Activated naive CD8-positive, alpha-beta T cell treated with anti-CD3 and anti-CD28 coated beads for 36 hours (primary cell): Measurements from ENCODE around the gene GDPD5. TPM values are rescaled to one million over a fixed set of nuclear protein-coding genes. Genes with fewer than 3 reads are reported as not detected.

ENCODE experiments used
- DNase-seq: peaks from one replicate; pipeline ENCODE4 v3.0.0; 2021
- H3K27ac Mint-ChIP-seq: one replicate; pipeline ENCODE4 v1.8.0; 2022; ENCODE audit warnings: mild to moderate bottlenecking, moderate library complexity, mixed read lengths
- H3K27me3 Mint-ChIP-seq: one replicate; pipeline ENCODE4 v1.8.0; 2022; ENCODE audit warnings: mild to moderate bottlenecking, mixed read lengths
- H3K36me3 Mint-ChIP-seq: one replicate; pipeline ENCODE4 v1.8.0; 2021; ENCODE audit warnings: mild to moderate bottlenecking, mixed read lengths
- H3K4me1 Mint-ChIP-seq: one replicate; pipeline ENCODE4 v1.8.0; 2021; ENCODE audit warnings: mixed read lengths
- H3K4me3 Mint-ChIP-seq: one replicate; pipeline ENCODE4 v1.8.0; 2022; ENCODE audit warnings: mild to moderate bottlenecking, moderate library complexity, mixed read lengths
- H3K9me3 Mint-ChIP-seq: one replicate; pipeline ENCODE4 v1.8.0; 2022; ENCODE audit warnings: mixed read lengths
- total RNA-seq, 2 experiments: library from RNA; stranded (reverse); gene quantifications; one replicate each; pipeline ENCODE4 v1.2.3, GENCODE V29; 2021

The GDPD5 gene
- total RNA-seq, 2 experiments from 2014 or later = 5.9 to 6.6 TPM

DNA sequence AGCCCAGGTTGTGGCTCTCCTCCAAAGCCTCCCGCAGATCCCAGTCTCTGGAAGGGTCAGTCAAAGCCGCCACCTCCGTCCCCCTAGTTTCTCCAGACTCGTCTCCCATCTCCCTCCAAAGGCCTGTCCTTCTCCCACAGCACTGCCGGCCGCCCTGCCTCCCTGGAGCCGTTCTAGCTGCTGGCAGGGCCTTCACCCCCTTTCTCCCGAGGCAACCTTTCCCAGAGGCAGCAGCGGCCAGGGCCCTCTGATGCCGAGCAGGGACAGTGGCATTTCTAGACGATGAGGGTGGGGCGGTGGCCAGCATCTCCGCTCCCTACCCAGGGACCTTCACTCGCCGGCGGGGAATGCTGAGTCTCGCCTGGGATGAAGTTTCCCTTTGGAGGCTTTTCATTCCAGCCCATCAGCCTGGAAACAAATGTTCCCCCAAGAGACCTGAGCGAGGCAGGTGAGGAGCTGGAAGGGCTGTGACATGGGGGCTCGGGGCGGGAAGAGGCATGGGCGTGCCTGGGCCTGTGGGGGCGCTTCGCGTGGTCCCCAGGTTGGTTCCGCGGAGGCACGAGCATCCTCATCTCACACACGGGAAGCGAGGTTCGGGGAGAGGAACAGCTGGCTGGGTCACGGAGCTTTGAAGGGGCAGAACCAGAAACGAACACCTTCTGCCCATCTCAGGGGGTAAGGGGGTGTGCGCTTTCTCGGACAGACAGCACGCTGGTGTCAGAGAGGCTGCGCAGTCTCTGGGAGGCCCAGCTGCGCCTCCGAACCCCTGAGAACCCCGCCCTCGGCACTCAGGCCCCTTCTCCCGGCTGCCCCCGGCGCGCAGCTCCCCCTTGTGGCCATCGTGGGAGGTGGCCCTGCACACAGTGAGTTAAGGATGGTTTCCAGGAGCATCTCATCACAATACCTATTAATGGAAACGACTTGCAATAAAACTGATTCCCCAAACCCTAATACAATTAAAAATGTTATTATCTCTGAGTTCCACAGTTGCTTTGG, 74.6 kb downstream of the GDPD5 start:
- H3K27me3 Mint-ChIP-seq = no peaks in the 10 kb centered on the region
- H3K27ac Mint-ChIP-seq = no peak overlapping the region
- H3K4me1 Mint-ChIP-seq = no peaks in the 10 kb centered on the region
- no peaks in the 10 kb centered on the region for H3K36me3 Mint-ChIP-seq
- DNase-seq = peak; percentile 51
- no peaks in the 10 kb centered on the region for H3K9me3 Mint-ChIP-seq
- H3K4me3 Mint-ChIP-seq = no peak overlapping the region

DNA sequence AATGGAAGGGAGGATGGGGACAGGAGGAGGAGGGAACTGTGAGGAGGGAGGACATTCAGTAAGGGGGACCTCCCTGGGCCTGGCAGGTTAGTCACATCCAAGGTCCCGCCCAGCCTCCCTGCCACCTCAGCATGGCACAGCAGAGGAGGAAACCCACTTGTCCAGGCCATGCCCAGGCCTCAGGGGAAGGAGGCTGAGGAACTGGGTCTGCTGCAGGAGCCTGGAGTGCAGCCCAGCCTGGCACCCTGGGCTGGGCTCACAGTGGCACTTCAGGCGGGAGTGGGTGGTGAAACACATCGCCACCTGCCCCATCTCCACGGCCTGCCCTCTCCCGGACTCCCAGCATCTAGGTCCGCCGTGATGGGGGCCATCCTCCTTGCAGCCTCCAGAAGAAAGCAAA, 75.5 kb downstream of the GDPD5 start:
- DNase-seq = no peak
- no peaks in the 10 kb centered on the region for H3K27me3 Mint-ChIP-seq
- no peak overlapping the region for H3K27ac Mint-ChIP-seq

DNA sequence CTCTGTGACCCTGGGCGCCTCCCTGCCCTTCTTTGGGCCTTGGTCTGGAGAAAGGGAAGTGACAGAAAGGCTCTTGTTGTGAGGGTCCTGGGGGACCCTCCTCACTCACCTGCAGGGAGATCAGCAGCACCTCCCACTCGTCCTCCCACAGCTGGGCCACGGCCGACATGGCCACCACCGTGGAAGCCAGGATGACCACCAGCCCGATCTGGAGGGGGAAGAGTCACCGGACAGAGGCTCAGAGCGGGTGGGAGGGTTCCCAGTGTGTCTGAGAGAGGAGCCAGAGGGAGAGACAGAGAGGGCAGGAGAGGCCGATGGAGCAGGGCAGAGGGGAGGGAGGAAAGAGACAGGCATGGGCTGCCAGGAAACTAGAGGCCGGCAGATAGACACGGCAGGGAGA, 76.0 kb downstream of the GDPD5 start:
- no peak overlapping the region for H3K4me3 Mint-ChIP-seq

More for the DNA sequence above, 75.5 kb downstream of the GDPD5 start:
- Mint-ChIP-seq H3K4me3 (no peak overlapping the region), H3K4me1 (no peaks in the 10 kb centered on the region), H3K36me3 (no peaks in the 10 kb centered on the region), H3K9me3 (no peaks in the 10 kb centered on the region)

DNA sequence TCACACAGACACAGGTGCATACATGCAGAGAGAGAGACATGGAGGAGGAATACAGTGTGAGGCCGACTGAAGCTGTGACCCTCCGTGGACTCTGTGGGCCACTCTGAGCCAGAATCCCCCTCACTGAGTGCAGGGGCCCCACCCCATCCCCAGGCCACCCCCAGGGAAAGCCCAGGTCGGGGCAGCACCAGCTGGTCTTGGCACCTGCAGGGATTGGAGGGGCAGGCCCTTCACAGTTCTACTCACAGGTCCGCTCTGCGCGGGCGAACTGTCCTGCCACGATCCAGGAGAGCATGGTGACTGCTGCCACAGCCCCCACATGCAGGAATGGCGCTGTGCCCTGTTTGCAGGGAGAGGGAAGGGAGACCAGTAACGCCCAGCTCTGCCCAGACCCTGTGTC, 76.5 kb downstream of the GDPD5 start:
- Mint-ChIP-seq H3K9me3 (no peaks in the 10 kb centered on the region), H3K4me3 (no peak overlapping the region), H3K27me3 (no peaks in the 10 kb centered on the region), H3K36me3 (no peaks in the 10 kb centered on the region), H3K4me1 (no peaks in the 10 kb centered on the region), H3K27ac (no peak overlapping the region)
- no peak for DNase-seq

More for the DNA sequence above, 76.0 kb downstream of the GDPD5 start:
- H3K27ac Mint-ChIP-seq = no peak overlapping the region
- no peaks in the 10 kb centered on the region for H3K4me1 Mint-ChIP-seq
- H3K9me3 Mint-ChIP-seq = no peaks in the 10 kb centered on the region
- no peaks in the 10 kb centered on the region for H3K27me3 Mint-ChIP-seq
- DNase-seq = no peak
- no peaks in the 10 kb centered on the region for H3K36me3 Mint-ChIP-seq

DNA sequence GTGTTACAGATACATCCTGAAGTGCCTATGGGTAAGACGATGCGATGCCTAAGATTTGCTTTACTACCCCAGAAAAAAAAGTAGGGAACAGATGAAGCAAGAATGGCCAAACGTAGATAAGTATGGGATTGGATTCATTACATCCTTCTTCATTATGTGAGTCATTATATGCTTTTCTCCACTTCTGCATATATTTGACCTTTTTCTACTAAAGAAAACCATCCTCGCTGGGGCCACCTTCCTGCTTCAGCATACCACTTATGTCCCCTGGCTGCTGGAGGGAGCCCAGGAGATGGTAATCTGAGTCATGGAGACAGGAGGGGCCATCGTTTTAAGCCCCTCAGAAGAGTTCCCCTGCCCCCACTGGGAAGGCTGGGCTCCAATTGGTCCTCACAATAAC, 78.3 kb downstream of the GDPD5 start:
- H3K9me3 Mint-ChIP-seq = no peaks in the 10 kb centered on the region
- no peaks in the 10 kb centered on the region for H3K36me3 Mint-ChIP-seq
- no peak for DNase-seq
- no peaks in the 10 kb centered on the region for H3K4me1 Mint-ChIP-seq
- no peak overlapping the region for H3K4me3 Mint-ChIP-seq
- no peak overlapping the region for H3K27ac Mint-ChIP-seq
- H3K27me3 Mint-ChIP-seq = no peaks in the 10 kb centered on the region

DNA sequence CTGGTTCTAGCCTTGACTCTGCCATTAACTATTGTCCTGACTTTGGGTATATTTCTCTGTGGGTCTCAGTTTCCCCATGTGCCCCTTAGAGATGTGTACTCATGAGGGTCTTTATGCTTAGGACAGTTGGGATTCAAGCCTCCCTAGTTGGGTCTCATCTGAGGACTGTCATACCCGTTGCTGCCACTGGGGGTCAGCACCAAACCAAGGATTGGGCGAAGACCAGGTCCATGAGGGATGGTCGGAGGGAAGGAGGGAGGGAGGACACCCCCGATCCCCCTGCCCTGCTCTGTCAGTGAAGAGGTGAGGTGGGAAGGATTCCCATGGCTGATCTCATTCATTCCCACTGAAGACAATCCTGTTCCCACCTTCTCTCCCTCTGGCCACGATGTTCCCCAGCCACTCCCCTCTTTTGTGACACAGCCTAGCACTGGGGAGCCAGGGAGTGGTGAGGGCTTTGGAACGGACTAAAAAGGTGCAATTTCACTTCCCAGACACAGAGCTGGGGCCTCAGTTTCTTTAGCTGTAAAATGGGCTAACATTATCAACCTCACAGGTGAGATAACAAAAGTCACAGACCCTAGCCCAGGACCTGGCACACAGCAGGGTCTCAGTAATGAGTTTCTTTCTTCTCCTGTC, 80.3 kb downstream of the GDPD5 start:
- no peaks in the 10 kb centered on the region for H3K36me3 Mint-ChIP-seq
- H3K27me3 Mint-ChIP-seq = no peaks in the 10 kb centered on the region
- H3K27ac Mint-ChIP-seq = no peak overlapping the region
- no peaks in the 10 kb centered on the region for H3K9me3 Mint-ChIP-seq
- no peak overlapping the region for H3K4me3 Mint-ChIP-seq
- DNase-seq = peak; percentile 59
- no peaks in the 10 kb centered on the region for H3K4me1 Mint-ChIP-seq

DNA sequence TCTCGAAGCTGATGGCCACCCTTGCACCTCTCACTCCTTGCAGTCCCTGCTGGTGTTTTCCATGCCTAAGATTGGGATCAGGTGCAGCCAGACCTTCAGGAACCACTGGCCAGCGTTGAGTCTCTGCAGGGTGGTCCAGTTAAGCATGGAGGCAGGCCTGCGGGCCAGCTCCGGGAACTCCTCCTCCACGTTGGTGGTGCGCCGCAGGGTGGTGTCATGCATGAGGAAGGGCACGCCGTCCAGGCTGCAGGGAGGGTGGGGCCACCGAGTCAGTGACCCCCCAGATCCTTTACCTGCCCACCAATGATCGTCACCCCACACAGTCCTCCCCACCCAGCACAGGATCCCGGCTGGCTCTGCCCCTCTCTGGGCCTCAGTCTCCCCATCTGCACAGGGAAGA, 82.7 kb downstream of the GDPD5 start:
- no peaks in the 10 kb centered on the region for H3K4me1 Mint-ChIP-seq
- no peak overlapping the region for H3K27ac Mint-ChIP-seq
- DNase-seq = no peak
- H3K36me3 Mint-ChIP-seq = no peaks in the 10 kb centered on the region
- no peaks in the 10 kb centered on the region for H3K9me3 Mint-ChIP-seq
- no peaks in the 10 kb centered on the region for H3K27me3 Mint-ChIP-seq
- H3K4me3 Mint-ChIP-seq = no peak overlapping the region

DNA sequence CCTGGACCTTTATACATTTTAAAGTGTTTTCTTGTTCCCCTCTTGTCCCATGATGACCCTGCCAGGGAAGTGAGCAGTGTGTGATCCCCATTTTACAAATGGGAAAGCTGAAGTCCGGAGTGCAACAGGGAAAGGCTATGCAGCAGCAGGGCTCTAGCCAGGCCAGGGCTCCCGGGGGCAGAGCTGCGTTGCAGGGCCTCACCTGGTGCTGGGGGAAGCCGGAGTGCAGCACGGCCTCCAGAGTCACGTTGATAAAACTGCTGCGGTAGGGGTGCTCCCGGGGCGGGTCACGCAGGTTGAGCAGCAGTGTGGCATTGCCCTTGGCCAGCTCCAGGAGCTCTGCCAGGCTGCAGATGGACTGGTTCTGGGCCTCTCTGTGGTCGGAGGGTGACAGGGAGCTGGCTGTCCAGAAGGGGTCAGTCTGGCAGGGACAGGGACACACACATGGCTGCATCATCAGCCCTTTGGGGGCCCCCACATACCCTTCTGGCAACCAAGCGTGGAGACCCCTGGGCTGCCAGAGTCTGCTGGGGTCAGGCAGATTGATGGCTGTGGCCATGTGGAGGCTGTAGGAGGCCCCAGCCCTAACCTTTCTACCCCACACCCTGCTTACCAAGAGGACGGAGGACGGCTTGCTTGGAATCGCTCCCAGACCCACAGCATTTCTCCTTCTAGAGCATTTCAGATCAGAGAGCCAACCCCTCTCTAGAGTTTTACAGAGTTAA, 83.4 kb downstream of the GDPD5 start:
- Mint-ChIP-seq H3K4me3 (no peak overlapping the region), H3K4me1 (no peaks in the 10 kb centered on the region), H3K36me3 (no peaks in the 10 kb centered on the region), H3K27me3 (no peaks in the 10 kb centered on the region), H3K27ac (no peak overlapping the region), H3K9me3 (no peaks in the 10 kb centered on the region)
- DNase-seq = no peak

DNA sequence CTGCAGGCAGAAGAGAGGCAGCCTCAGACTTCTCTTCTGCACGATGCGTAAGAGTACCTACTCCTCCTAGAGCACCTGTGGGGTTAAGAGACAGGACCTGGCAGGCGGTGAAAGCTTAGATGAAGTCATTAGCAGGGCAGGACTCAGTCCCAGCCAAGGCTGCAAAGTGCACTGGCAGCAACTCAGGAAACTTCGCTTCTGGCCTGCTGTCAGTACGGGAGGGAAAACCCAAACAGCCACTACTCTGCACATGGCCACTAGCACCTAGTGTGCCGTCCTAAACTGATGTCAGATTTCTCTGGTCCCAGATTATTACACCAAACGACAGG, 84.0 kb downstream of the GDPD5 start:
- H3K27me3 Mint-ChIP-seq = no peaks in the 10 kb centered on the region
- H3K4me3 Mint-ChIP-seq = no peak overlapping the region
- H3K27ac Mint-ChIP-seq = no peak overlapping the region
- no peaks in the 10 kb centered on the region for H3K36me3 Mint-ChIP-seq
- H3K9me3 Mint-ChIP-seq = no peaks in the 10 kb centered on the region
- no peak for DNase-seq
- no peaks in the 10 kb centered on the region for H3K4me1 Mint-ChIP-seq

DNA sequence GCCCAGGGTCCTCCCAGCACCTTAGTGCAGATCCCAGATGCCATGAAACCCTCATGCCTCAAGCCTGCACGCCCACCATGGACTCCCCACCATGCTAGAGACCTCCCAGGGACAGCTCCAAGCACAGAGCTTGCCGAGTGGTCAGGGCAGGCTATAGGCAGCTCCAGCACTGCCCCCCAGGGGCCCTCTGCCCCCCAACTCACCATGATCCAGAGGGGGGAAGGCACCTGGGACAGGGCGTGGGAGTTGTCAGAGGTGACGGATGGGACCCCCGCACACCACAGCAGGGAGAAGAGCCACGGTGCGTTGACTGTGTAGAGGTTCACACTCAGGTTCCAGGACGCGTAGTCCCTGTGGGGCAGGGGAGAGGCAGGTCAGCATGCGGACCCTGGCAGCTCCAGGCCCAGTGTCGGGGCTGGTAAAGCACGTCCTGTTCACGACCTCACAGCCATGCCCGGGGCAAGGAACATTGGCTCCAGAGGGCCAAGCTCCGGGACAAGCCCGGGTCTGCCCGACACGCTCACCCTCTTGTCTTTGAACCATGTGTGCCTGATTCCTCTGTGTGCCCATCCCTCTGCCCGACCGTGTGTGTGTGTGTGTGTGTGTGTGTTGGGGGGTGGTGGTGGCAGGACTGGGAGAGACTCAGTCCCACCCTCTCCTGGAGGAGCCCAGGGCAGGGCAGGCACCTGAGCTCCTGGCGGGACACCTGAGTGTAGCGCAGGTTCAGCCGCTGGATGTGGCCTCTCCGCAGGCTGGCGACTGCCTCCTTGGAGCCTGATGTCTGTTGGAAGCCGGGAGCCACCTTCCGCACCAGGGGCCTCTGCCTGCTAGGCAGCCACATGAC, 84.6 kb downstream of the GDPD5 start:
- no peak for DNase-seq
- Mint-ChIP-seq H3K27me3 (no peaks in the 10 kb centered on the region), H3K27ac (no peak overlapping the region)

DNA sequence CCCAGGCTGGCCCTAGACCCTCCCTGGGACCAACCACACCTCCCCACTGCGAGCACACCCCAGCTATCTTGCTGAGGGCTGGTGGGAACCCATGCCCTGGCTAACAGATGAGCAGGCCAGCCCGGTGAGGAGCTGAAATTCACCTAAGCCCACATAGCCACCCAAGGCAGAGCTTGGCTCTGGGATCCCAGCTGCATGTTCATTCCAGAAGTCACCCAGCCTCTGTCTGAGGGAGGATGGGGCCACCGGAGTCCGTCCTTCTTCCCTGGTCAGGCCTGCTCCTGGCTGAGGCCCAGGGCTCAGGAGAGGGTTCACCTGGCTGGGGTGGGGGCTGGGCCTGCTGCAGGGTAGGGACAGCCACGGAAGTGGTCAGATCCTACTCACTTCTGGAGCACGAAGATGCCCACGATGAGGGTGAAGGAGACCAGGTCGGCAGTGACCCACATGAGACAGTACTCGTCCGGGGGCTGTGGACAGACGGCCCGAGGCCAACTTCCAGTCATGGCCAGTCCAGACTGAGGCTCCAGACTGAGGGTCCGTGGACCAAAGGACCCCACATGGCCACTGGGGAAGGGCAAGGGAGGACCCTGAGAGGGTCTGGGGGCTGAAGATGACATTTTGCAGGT, 86.1 kb downstream of the GDPD5 start:
- Mint-ChIP-seq H3K4me3 (no peak overlapping the region), H3K27ac (no peak overlapping the region), H3K4me1 (no peaks in the 10 kb centered on the region), H3K9me3 (no peaks in the 10 kb centered on the region), H3K27me3 (no peaks in the 10 kb centered on the region), H3K36me3 (no peaks in the 10 kb centered on the region)
- no peak for DNase-seq

More for the DNA sequence above, 84.6 kb downstream of the GDPD5 start:
- Mint-ChIP-seq H3K4me3 (no peak overlapping the region), H3K36me3 (no peaks in the 10 kb centered on the region), H3K4me1 (no peaks in the 10 kb centered on the region), H3K9me3 (no peaks in the 10 kb centered on the region)

DNA sequence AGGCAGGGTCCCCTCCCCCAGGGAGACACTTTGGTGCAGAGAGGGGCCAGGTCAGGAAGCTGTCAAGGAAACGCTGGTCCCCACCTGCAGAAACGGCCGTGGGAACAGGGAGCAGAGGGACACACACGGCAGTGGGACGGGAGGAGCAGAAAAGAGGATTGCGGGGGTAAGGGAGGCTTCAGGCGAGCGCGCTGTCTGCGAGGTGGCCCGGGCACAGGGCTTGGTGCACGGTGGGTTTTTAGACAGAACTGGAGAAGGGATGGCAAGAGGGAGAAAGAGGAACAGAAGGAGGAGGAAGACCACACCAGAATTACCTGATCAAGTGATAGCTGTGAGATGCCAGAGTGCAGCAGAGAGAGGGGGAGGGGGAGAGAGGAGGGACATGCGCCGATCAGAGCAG, 86.7 kb downstream of the GDPD5 start:
- H3K36me3 Mint-ChIP-seq = no peaks in the 10 kb centered on the region
- H3K27ac Mint-ChIP-seq = no peak overlapping the region
- no peak overlapping the region for H3K4me3 Mint-ChIP-seq
- H3K27me3 Mint-ChIP-seq = no peaks in the 10 kb centered on the region
- H3K9me3 Mint-ChIP-seq = no peaks in the 10 kb centered on the region
- DNase-seq = no peak
- no peaks in the 10 kb centered on the region for H3K4me1 Mint-ChIP-seq

DNA sequence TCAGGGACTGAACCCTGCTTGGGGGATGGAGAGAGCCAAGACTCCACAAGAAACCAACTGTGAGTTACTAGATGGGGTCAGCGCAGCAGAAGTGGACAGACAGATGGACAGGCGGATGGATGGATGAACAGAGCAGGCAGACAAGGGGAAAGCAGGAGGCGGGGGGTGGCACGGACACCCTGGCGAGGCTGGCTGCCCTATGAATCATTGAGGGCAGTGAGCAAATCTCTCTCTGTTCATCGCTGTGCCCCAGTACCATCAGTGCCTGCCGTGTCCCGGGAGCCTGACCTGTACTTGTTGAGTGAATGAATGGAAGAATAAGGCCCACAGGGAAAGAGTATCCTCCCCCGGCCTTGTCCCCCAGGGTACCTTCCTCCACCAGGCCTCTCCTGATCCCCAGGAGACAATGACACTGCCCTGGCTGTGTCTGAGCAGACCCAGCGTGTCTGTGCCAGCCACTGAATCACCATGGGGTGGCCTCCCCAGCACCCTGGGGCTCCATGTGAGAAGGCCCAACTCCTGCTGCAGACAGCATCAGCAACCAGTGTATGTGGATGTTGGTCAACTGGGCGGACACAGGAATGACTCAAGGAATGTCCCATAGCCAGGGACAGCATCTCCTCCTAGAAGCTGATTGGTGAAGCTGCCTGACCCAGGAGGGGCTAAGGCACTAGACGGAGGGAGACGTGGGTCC, 87.6 kb downstream of the GDPD5 start:
- no peak overlapping the region for H3K4me3 Mint-ChIP-seq
- H3K36me3 Mint-ChIP-seq = no peaks in the 10 kb centered on the region
- no peak overlapping the region for H3K27ac Mint-ChIP-seq
- DNase-seq = no peak
- H3K9me3 Mint-ChIP-seq = no peaks in the 10 kb centered on the region
- H3K4me1 Mint-ChIP-seq = no peaks in the 10 kb centered on the region
- peaks cover 8% of the 10 kb centered on the region for H3K27me3 Mint-ChIP-seq

DNA sequence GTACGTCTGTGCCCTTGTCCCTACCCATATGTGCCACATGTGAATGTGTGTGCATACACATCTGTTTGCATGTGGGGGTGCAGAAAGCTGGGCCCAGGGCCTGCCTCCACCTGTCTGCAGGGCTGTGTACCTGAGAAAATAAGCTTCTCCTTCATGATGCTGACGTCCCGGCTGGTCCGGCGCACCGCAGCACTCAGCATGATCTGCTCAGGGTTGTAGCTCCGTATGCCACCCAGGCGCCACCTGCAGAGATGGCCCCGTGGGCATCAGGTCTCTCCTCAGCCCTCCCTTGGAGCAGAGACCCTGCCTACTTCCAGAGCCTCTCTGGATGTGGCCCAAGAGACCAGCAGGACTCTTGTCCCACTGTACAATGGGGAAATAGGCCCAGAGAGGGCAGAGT, 88.9 kb downstream of the GDPD5 start:
- H3K27ac Mint-ChIP-seq = no peak overlapping the region
- peaks cover 3% of the 10 kb centered on the region for H3K4me1 Mint-ChIP-seq
- no peaks in the 10 kb centered on the region for H3K9me3 Mint-ChIP-seq
- no peak for DNase-seq
- H3K36me3 Mint-ChIP-seq = no peaks in the 10 kb centered on the region
- peaks cover 22% of the 10 kb centered on the region for H3K27me3 Mint-ChIP-seq
- H3K4me3 Mint-ChIP-seq = no peak overlapping the region
